A673 (cell line): ENCODE results near the gene PCARE. TPM values are rescaled to one million over a fixed set of nuclear protein-coding genes. Genes with fewer than 3 reads are reported as not detected.
A peak's percentile ranks its signal among the peaks of the same experiment; 100 is the strongest.

Experiments
- BruUV-seq: library from RNA; stranded (reverse); fragments of 400-500 nt; replicated peaks from 2 replicates; lab custom pipeline; 2021; lab: Mats Ljungman, UMichigan
- CTCF ChIA-PET: fragments of 300-600 bp; sonication (Branson Sonifier 250); formaldehyde crosslinking; loops from one replicate; lab custom pipeline; 2022; ENCODE audit warnings: antibody characterized with exemption; lab: Charles Lee
- POLR2A ChIA-PET: fragments of 300-600 bp; sonication (Branson Sonifier 250); formaldehyde crosslinking; loops from one replicate; lab custom pipeline; 2022; ENCODE audit warnings: antibody characterized with exemption; ENCODE audit not compliant: low non-redundant PET; lab: Charles Lee
- DNase-seq: peaks from one replicate; pipeline ENCODE4 v3.0.0-alpha.2; 2015; ENCODE audit warnings: low spot score
- H3K27ac ChIP-seq: fragments of 200-600 bp; sonication (generic); 2 replicates; pipeline ENCODE4 v1.5.1; 2016; ENCODE audit warnings: mixed run types, low read depth, mild to moderate bottlenecking, mixed read lengths, antibody characterized with exemption, low read length; ENCODE audit not compliant: poor library complexity, severe bottlenecking
- H3K27me3 ChIP-seq: fragments of 200-600 bp; sonication (generic); replicated peaks from 2 replicates; pipeline ENCODE4 v1.6.1; 2017; ENCODE audit warnings: mixed run types, low read depth, mild to moderate bottlenecking, mixed read lengths, antibody characterized with exemption, low read length; ENCODE audit not compliant: insufficient read depth, poor library complexity
- H3K36me3 ChIP-seq: fragments of 200-600 bp; sonication (generic); 2 replicates; pipeline ENCODE4 v1.6.1; 2016; ENCODE audit warnings: mixed run types, mild to moderate bottlenecking, mixed read lengths, antibody characterized with exemption, low read length; ENCODE audit not compliant: insufficient read depth, poor library complexity, severe bottlenecking
- H3K4me1 ChIP-seq: fragments of 200-600 bp; sonication (generic); 2 replicates; pipeline ENCODE4 v1.6.1; 2017; ENCODE audit warnings: mixed run types, mild to moderate bottlenecking, mixed read lengths, antibody characterized with exemption, low read length; ENCODE audit not compliant: insufficient read depth, poor library complexity, severe bottlenecking
- H3K4me3 ChIP-seq: fragments of 200-600 bp; sonication (generic); 2 replicates; pipeline ENCODE4 v1.5.1; 2016; ENCODE audit warnings: low read depth, mixed run types, mild to moderate bottlenecking, mixed read lengths, low read length; ENCODE audit not compliant: poor library complexity, severe bottlenecking
- H3K9me3 ChIP-seq: fragments of 200-600 bp; sonication (generic); 2 replicates; pipeline ENCODE4 v1.6.1; 2016; ENCODE audit warnings: mixed run types, low read depth, mild to moderate bottlenecking, mixed read lengths, antibody characterized with exemption, low read length; ENCODE audit not compliant: poor library complexity, severe bottlenecking
- CTCF ChIP-seq: fragments of 300-800, 200-600 bp; sonication (generic); conservative IDR thresholded peaks from 2 replicates; pipeline ENCODE4 v1.5.1; 2017; ENCODE audit warnings: low read depth, mild to moderate bottlenecking, antibody characterized with exemption, low read length, moderate library complexity, mixed read lengths
- EZH2 ChIP-seq: fragments of 200-600 bp; sonication (generic); IDR thresholded peaks from 2 replicates; pipeline ENCODE4 v1.6.1; 2017; ENCODE audit warnings: borderline replicate concordance, low read depth, mild to moderate bottlenecking, mixed read lengths, antibody characterized with exemption, low read length; ENCODE audit not compliant: poor library complexity, severe bottlenecking
- intact Hi-C: fragments of 100-400 bp; cut with micrococcal nuclease; formaldehyde crosslinking; loops from one replicate; pipeline ENCODE4 v1.10.0; 2022; ENCODE audit not compliant: unreplicated experiment
- total RNA-seq: library from RNA; stranded (reverse); gene quantifications from 2 replicates; pipeline ENCODE4 v1.2.3, GENCODE V29; 2021

Gene PCARE
- total RNA-seq, 1 experiment from 2014 or later: not detected

GRCh38 chr2:29035016-29035745 lies 39.1 kb downstream of the PCARE start:
- Histone ChIP-seq H3K4me1 (no peaks in the 10 kb centered on the region), H3K36me3 (no peaks in the 10 kb centered on the region), H3K9me3 (no peaks in the 10 kb centered on the region), H3K4me3 (no peak overlapping the region), H3K27ac (no peak overlapping the region), H3K27me3 (no peaks in the 10 kb centered on the region)
- no TSS peak for BruUV-seq
- ChIA-PET POLR2A (no interaction called here), CTCF (no interaction called here)
- no peak for DNase-seq
- no peak for TF ChIP-seq EZH2
- TF ChIP-seq CTCF: no peak
- intact Hi-C loops: no loop called here

- Histone ChIP-seq H3K4me1 (no peaks in the 10 kb centered on the region), H3K9me3 (no peaks in the 10 kb centered on the region), H3K27ac (no peak overlapping the region), H3K27me3 (no peaks in the 10 kb centered on the region), H3K4me3 (no peak overlapping the region), H3K36me3 (no peaks in the 10 kb centered on the region)
- POLR2A ChIA-PET: no interaction called here
- no TSS peak for BruUV-seq
- CTCF ChIA-PET: no interaction called here
- intact Hi-C loops: no loop called here
- no peak for DNase-seq
- TF ChIP-seq EZH2 (no peak), CTCF (no peak)
These were observed 40.7 kb downstream of the PCARE start for GRCh38 chr2:29033656-29034055.

DNA sequence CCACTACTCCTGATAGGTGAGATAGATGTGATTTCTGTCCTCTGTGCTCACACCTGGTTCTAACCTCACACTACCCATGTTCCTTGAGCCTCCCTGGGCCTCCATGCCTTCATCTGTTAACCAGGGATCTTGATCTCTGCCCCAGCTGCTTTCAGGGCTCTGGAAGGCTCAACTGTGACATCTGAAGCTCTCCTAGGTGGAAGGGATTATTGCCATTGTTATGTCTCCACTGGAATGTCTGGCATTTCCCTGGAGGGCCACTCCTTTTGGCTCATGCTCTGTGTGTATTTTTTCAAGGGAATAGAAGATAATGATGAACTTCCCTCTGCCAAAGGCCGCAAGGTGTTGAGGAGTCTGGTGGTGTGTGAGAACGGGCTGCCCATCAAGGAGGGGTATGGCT lies 41.2 kb downstream of the PCARE start:
- intact Hi-C loops: no loop called here
- no peaks in the 10 kb centered on the region for H3K36me3 ChIP-seq
- DNase-seq: peak; percentile 54
- POLR2A ChIA-PET: no interaction called here
- TF ChIP-seq EZH2 (no peak), CTCF (no peak)
- H3K27ac ChIP-seq: no peak overlapping the region
- no TSS peak for BruUV-seq
- CTCF ChIA-PET: no interaction called here
- H3K9me3 ChIP-seq: no peaks in the 10 kb centered on the region
- H3K4me1 ChIP-seq: no peaks in the 10 kb centered on the region
- no peak overlapping the region for H3K4me3 ChIP-seq
- no peaks in the 10 kb centered on the region for H3K27me3 ChIP-seq
